ENCODE results near the gene C4orf51. TPM values are rescaled to one million over a fixed set of nuclear protein-coding genes. Genes with fewer than 3 reads are reported as not detected.
A peak's percentile ranks its signal among the peaks of the same experiment; 100 is the strongest.

C4orf51 gene
- total RNA-seq, 2 donors from 2014 or later, result not detected

DNA sequence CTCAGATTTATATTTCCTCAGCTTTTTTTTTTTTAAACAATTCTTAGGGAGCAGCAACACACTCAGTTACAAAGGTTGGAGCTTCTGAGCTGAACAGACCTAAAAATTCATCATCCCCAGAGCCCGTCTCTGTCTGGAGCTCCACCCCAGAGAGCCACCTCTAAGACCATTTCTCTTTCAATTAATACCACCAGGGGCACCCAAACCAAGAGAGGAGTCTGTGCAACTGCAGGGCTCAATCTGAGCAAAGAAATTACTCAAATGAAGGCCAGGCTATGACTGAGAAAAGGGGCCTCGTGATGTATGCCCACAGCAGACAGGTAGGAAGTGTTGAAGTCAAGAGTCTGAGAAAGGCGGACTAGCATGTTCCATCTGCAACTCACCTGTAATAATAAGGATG is 95.5 kb downstream of the C4orf51 start:
- Mint-ChIP-seq H3K27ac (no peak overlapping the region), H3K9me3 (no peaks in the 10 kb centered on the region), H3K27me3 (no peaks in the 10 kb centered on the region), H3K4me3 (no peak overlapping the region), H3K36me3 (peaks cover 16% of the 10 kb centered on the region), H3K4me1 (ENCODE audit: low read depth in 2 of 2) (no peaks in the 10 kb centered on the region)
- DNase-seq (ENCODE audit: low spot score), result no peak
- ATAC-seq, result no peak

DNA sequence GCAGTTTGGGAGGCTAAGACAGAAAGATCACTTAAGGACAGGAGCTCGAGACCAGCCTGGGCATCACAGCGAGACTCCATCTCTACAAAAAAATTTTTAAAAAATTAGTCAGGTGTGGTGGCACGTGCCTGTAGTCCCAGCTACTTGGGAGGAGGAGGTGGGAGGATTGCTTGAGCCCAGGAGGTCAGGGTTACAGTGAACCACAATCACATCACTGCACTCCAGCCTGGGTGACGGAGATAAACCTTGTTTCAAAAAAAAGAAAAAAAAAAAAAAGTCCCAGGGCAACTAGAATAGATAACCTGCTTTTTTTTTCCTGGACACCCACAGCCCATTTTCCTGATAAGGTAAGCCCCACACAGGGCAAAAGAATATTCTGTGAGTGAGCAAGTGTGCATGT is 96.3 kb downstream of the C4orf51 start:
- DNase-seq (ENCODE audit: low spot score) (no peak), ATAC-seq (no peak)
- Mint-ChIP-seq H3K4me1 (ENCODE audit: low read depth in 2 of 2) (peaks cover under 1 to 1% of the 10 kb centered on the region in 2 donors), H3K27me3 (no peaks in the 10 kb centered on the region), H3K9me3 (no peaks in the 10 kb centered on the region), H3K4me3 (no peak overlapping the region), H3K36me3 (peaks cover 18% of the 10 kb centered on the region), H3K27ac (no peak overlapping the region)

GRCh38 chr4:145779319-145779801 is 99.4 kb downstream of the C4orf51 start:
- ATAC-seq (no peak), DNase-seq (ENCODE audit: low spot score) (no peak)
- Mint-ChIP-seq H3K4me3 (no peak overlapping the region), H3K36me3 (peaks cover 24% of the 10 kb centered on the region), H3K9me3 (peaks cover 6% of the 10 kb centered on the region), H3K27ac (no peak overlapping the region), H3K4me1 (ENCODE audit: low read depth in 2 of 2) (peaks cover 18 to 19% of the 10 kb centered on the region in 2 donors), H3K27me3 (no peaks in the 10 kb centered on the region)

DNA sequence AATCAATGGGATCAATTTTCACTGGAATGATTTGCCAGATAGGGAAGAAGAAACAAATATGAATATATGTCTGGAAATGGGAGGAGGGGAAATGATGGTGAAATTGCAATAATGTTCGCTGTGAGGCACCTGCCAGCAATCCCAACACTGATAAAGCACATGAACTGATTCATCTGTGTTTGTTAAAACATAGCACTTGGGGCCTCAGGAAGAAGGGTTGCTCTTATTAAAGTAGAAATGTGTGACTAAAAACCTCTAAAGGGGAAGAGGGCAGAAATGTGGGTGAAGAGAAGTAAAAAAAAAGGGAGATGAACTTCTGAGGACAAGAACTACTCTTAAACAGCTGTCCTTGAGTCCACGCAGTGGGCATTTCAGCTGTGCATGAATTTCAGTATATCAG is 101.4 kb downstream of the C4orf51 start:
- DNase-seq (ENCODE audit: low spot score) (no peak), ATAC-seq (no peak)
- Mint-ChIP-seq H3K27ac (peak overlapping the region in 1 of 2 donors; percentile 3), H3K4me1 (ENCODE audit: low read depth in 2 of 2) (peaks cover 18 to 32% of the 10 kb centered on the region in 2 donors), H3K36me3 (peaks cover 32% of the 10 kb centered on the region), H3K4me3 (no peak overlapping the region), H3K27me3 (no peaks in the 10 kb centered on the region), H3K9me3 (peaks cover 6% of the 10 kb centered on the region)

Other genes with a start within 250 kb of the C4orf51 start
- gene SMAD1, start 198.3 kb upstream of the C4orf51 start, total RNA-seq, result 10 to 100 TPM in 1 of 2 donors, 1 to 10 TPM in 1; 3.2 to 15.6 TPM
- 10 to 100 TPM; 14.3 to 15.7 TPM for gene MMAA, start 60.8 kb upstream of the C4orf51 start, total RNA-seq

All from natural killer cell treated with Interleukin-12 subunit alpha and Interleukin-12 subunit beta and Interleukin-15 and Interleukin-18, amount 100 ng/mL, for 72 hours (primary cell).